WERI-Rb-1 (cell line): Measurements from ENCODE around the gene RIMBP2.

Source experiments
- DNase-seq: peaks from one replicate; pipeline ENCODE4 v3.0.0-alpha.2; 2020
- H3K27ac ChIP-seq: fragments of 250-450 bp; sonication (Bioruptor Pico); 2 replicates; pipeline ENCODE4 v1.5.1; 2020; ENCODE audit warnings: mild to moderate bottlenecking, moderate library complexity
- H3K27me3 ChIP-seq: fragments of 250-450 bp; sonication (Bioruptor Pico); 2 replicates; pipeline ENCODE4 v1.5.1; 2021; ENCODE audit warnings: mild to moderate bottlenecking, low read depth, moderate library complexity; ENCODE audit not compliant: insufficient read depth, severe bottlenecking
- H3K36me3 ChIP-seq: fragments of 250-450 bp; sonication (Bioruptor Pico); 2 replicates; pipeline ENCODE4 v1.5.1; 2020; ENCODE audit warnings: mild to moderate bottlenecking, moderate library complexity
- H3K4me3 ChIP-seq: 2 replicates; pipeline ENCODE4 v1.5.1; 2011; ENCODE audit warnings: low read depth, mild to moderate bottlenecking, control low read depth, low read length
- H3K9me3 ChIP-seq: fragments of 250-450 bp; sonication (Bioruptor Pico); 2 replicates; pipeline ENCODE4 v1.5.1; 2021; ENCODE audit warnings: mild to moderate bottlenecking, moderate library complexity; ENCODE audit not compliant: severe bottlenecking
- CTCF ChIP-seq: IDR thresholded peaks from 2 replicates; pipeline ENCODE4 v1.5.1; 2011; ENCODE audit warnings: low read depth, mild to moderate bottlenecking, control low read depth, inconsistent platforms, low read length

Gene RIMBP2

DNA sequence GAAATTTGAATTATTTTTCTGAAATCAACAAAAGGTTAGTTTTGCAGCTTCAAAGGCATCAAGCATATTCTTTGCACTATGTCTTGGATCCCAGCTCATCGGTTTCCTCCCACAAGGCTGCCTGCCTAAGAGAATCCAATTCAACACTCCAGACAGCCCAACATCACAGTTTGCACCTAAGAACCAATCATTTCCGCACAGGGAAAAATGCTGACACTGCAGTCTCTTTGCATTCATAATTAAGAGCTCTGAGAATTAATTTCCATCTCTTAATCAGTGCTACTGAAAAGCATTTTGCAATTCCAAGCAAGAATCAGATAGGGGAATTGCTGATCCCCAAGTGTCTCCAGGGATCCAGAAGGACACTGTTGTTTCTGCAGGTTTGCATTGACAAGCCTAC lies 202.5 kb downstream of the RIMBP2 start:
- Histone ChIP-seq H3K9me3 (no peaks in the 10 kb centered on the region), H3K36me3 (peaks cover 4% of the 10 kb centered on the region; the same call in 1 of the 2 replicates), H3K4me3 (no peak overlapping the region), H3K27ac (no peak overlapping the region), H3K27me3 (no peaks in the 10 kb centered on the region)
- DNase-seq: no peak
- no peak for TF ChIP-seq CTCF

GRCh38 chr12:130511285-130511684 lies 204.8 kb downstream of the RIMBP2 start:
- no peak overlapping the region for H3K27ac ChIP-seq
- H3K4me3 ChIP-seq: no peak overlapping the region
- TF ChIP-seq CTCF: no peak
- no peaks in the 10 kb centered on the region for H3K9me3 ChIP-seq
- peaks cover 2% of the 10 kb centered on the region; the same call in 1 of the 2 replicates for H3K36me3 ChIP-seq
- H3K27me3 ChIP-seq: no peaks in the 10 kb centered on the region
- DNase-seq: no peak

DNA sequence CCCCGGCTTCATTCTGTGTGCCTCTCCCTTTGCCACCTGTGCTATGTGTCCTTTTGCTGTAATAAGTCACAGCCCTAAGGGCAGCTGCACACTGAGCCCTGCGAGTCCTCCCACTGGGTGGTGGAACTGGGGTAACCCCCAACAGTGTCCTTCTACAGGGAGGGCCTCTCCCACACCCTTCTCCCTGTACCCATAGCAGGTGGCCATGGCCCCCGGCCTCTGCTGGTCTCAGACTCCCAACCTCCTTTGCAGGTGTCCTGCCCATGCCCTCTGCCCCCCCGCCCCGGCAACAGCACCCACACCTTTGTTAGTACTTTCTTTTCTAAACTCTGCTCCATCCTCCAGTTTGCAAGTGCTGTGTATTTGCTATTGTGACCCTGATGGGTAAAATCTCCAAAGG lies 206.6 kb downstream of the RIMBP2 start:
- H3K27ac ChIP-seq: no peak overlapping the region; the same call in 1 of the 2 replicates
- DNase-seq: no peak

GRCh38 chr12:130508847-130509246 lies 207.3 kb downstream of the RIMBP2 start:
- Histone ChIP-seq H3K9me3 (no peaks in the 10 kb centered on the region), H3K4me3 (no peak overlapping the region), H3K27ac (peak overlapping the region; percentile 28), H3K27me3 (no peaks in the 10 kb centered on the region), H3K36me3 (no peaks in the 10 kb centered on the region; the same call in 1 of the 2 replicates)
- TF ChIP-seq CTCF: no peak
- DNase-seq: peak; percentile 81

More for the DNA sequence above, 206.6 kb downstream of the RIMBP2 start:
- no peak for TF ChIP-seq CTCF
- H3K4me3 ChIP-seq: no peak overlapping the region
- no peaks in the 10 kb centered on the region for H3K27me3 ChIP-seq
- no peaks in the 10 kb centered on the region; the same call in 1 of the 2 replicates for H3K36me3 ChIP-seq
- H3K9me3 ChIP-seq: no peaks in the 10 kb centered on the region

DNA sequence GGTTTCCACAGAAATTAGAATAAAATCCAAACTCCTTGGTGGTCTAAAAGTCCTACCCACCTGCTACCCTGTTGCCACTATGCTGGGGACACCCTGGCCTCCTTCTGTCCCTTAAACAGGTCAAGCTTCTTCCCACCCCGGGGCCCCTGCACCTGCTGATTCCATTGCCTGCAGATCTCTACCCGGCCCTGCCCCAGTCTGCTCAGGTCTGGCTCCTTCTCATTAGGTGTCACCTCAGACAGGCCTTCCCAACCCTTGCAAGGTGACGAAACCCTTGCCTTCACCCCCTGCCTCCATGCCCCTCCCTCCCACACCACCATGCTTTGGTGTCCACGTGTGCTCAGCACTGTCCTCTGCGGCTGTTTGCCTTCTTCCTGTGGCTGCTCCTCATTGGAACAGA lies 207.8 kb downstream of the RIMBP2 start:
- no peaks in the 10 kb centered on the region for H3K9me3 ChIP-seq
- H3K4me3 ChIP-seq: no peak overlapping the region
- H3K27ac ChIP-seq: peak overlapping the region; percentile 28
- no peak for DNase-seq
- no peaks in the 10 kb centered on the region; the same call in 1 of the 2 replicates for H3K36me3 ChIP-seq
- H3K27me3 ChIP-seq: no peaks in the 10 kb centered on the region
- no peak for TF ChIP-seq CTCF

DNA sequence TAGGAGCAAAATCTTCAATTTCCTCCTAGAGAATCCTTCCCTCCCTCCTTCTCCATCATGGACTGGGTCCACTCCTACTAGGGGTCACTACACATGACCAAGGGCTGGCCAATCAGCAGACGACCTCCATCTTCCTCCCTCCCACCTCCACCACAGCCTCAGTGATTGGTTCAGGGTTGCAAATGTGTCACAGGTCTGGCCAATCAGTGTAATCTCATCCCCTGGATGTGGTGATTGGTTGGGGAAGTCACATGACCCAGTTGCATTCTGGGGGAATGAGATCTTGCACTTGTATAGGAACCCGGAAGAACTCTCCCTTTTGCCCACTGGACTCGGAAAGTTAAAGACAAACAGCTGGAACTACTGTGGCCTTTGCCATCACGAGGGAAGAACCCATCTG lies 209.3 kb downstream of the RIMBP2 start:
- no peaks in the 10 kb centered on the region for H3K27me3 ChIP-seq
- no peak overlapping the region for H3K4me3 ChIP-seq
- no peaks in the 10 kb centered on the region; the same call in 1 of the 2 replicates for H3K36me3 ChIP-seq
- no peak for TF ChIP-seq CTCF
- no peaks in the 10 kb centered on the region for H3K9me3 ChIP-seq
- DNase-seq: no peak
- H3K27ac ChIP-seq: no peak overlapping the region
